Activated CD8-positive, alpha-beta memory T cell treated with anti-CD3 and anti-CD28 coated beads for 36 hours (primary cell): ENCODE results near the gene ERC2. TPM values are rescaled to one million over a fixed set of nuclear protein-coding genes. Genes with fewer than 3 reads are reported as not detected.

ENCODE experiments used
- CTCF ChIA-PET: fragments of 350-600 bp; sonication (Branson Sonifier 250); formaldehyde crosslinking; loops from one replicate; lab custom pipeline; 2021; ENCODE audit warnings: antibody characterized with exemption; lab: Charles Lee
- POLR2A ChIA-PET: fragments of 350-600 bp; sonication (Branson Sonifier 250); formaldehyde crosslinking; loops from one replicate; lab custom pipeline; 2021; ENCODE audit warnings: antibody characterized with exemption; lab: Charles Lee
- total RNA-seq, 2 experiments: library from RNA; stranded (reverse); gene quantifications; one replicate each; pipeline ENCODE4 v1.2.3, GENCODE V29; 2021

Gene ERC2
- total RNA-seq, 2 experiments from 2014 or later, result not detected

GRCh38 chr3:55661571-55661970 lies 806.7 kb downstream of the ERC2 start:
- CTCF ChIA-PET, result no interaction called here
- POLR2A ChIA-PET, result no interaction called here

GRCh38 chr3:55661141-55661540 lies 807.1 kb downstream of the ERC2 start:
- ChIA-PET CTCF (no interaction called here), POLR2A (no interaction called here)

- ChIA-PET POLR2A (no interaction called here), CTCF (no interaction called here)
Observed at GRCh38 chr3:55660642-55661041, 807.6 kb downstream of the ERC2 start.

GRCh38 chr3:55659701-55660100 lies 808.6 kb downstream of the ERC2 start:
- CTCF ChIA-PET, result no interaction called here
- POLR2A ChIA-PET, result no interaction called here

- ChIA-PET POLR2A (no interaction called here), CTCF (no interaction called here)
Observed at GRCh38 chr3:55658690-55659562, 809.3 kb downstream of the ERC2 start.

GRCh38 chr3:55658270-55658669 lies 810.0 kb downstream of the ERC2 start:
- POLR2A ChIA-PET, result no interaction called here
- CTCF ChIA-PET, result no interaction called here

DNA sequence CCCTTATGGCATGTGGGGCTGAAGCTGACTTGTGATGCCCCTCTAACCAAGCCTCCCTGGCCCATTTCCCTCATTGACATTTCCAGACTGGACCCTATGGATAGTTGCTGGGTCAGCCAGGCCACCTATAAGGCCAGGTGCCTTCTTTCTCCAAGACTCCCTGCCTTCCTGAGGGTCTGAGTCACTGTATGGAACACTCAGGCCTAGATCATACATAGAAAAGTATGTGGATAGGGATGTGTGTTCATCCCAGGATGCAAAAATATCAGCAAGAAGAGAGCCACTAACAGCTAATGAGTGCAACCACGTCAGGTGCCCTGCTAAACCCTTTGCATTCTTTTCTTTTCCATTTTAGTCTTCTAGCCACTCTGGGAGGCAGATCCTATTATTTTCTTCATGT lies 812.7 kb downstream of the ERC2 start:
- ChIA-PET CTCF (no interaction called here), POLR2A (no interaction called here)

- POLR2A ChIA-PET, result no interaction called here
- CTCF ChIA-PET, result no interaction called here
Observed at GRCh38 chr3:55654123-55654760, 814.0 kb downstream of the ERC2 start.

- ChIA-PET POLR2A (no interaction called here), CTCF (interaction anchor here (0.6 kb wide), 1 partner anchor 325 kb away, joined by 3 read pairs; no protein-coding TSS in a partner anchor)
Observed at GRCh38 chr3:55651011-55651410, 817.3 kb downstream of the ERC2 start.

GRCh38 chr3:55650011-55650410 lies 818.3 kb downstream of the ERC2 start:
- CTCF ChIA-PET, result no interaction called here
- POLR2A ChIA-PET, result no interaction called here

DNA sequence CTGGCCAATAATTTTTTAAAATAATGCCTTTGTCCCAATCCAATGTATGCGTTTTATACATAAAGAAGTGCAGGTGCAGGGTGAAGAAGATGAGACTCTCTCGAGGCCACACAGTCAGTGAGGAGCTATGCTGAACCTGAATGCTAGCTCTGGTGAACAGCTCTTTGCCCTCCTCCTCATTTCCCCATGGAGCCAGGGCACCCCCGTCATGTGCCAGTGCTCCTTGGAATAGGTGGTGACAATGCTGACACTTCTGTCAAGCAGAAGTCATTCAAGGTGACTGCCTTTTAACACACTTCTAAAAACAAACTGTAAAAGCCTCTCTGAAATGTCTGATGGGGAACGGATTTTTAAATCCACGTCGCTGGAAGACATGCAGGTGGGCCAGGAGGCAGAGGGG lies 818.7 kb downstream of the ERC2 start:
- CTCF ChIA-PET, result no interaction called here

GRCh38 chr3:55648591-55649318 lies 819.5 kb downstream of the ERC2 start:
- CTCF ChIA-PET, result no interaction called here
- POLR2A ChIA-PET, result no interaction called here

More for the DNA sequence above, 818.7 kb downstream of the ERC2 start:
- POLR2A ChIA-PET, result no interaction called here

DNA sequence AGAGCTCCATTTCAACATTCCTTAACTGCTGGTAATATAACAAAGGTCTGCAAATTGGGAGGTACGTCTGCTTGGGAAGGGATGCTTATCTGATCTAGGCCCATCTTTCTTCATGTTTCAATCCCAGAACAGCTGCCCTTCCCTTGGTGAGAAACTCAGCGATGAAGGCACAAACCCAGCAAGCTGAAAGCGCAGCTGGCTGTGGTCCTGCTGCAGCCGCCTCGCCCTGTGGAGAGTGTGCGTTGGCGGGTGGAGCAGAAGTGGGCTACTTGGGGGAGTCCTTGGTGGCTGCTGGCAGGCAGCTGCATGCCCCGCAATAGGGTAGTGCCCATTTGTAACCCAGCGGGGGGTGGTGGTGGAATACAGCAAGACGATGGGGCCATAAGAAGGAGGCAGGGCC lies 820.6 kb downstream of the ERC2 start:
- ChIA-PET CTCF (no interaction called here), POLR2A (no interaction called here)

GRCh38 chr3:55647063-55647462 lies 821.2 kb downstream of the ERC2 start:
- ChIA-PET POLR2A (no interaction called here), CTCF (no interaction called here)

GRCh38 chr3:55646121-55646520 lies 822.1 kb downstream of the ERC2 start:
- CTCF ChIA-PET, result no interaction called here
- POLR2A ChIA-PET, result no interaction called here

- CTCF ChIA-PET, result no interaction called here
- POLR2A ChIA-PET, result no interaction called here
Observed at GRCh38 chr3:55645422-55645821, 822.8 kb downstream of the ERC2 start.

DNA sequence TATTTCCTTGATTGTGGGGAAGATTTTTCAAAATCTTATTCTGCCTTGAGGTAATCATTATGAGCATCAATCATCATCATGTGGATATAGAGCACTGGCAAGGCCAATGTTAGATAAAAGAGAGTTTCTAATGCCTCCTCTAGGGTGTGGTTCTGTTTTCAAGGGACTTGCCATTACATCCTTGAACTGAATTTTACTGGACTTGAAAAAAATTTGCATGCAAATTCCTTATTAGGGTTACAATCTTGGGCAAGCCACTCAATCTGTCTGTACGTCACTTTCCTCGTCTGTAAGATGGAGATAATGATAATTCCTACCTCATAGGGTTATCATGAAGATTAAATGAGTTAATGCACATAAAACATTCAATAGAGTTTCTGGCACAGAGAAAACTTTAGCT lies 825.0 kb downstream of the ERC2 start:
- ChIA-PET POLR2A (no interaction called here), CTCF (no interaction called here)

GRCh38 chr3:55641964-55642363 lies 826.3 kb downstream of the ERC2 start:
- CTCF ChIA-PET, result no interaction called here
- POLR2A ChIA-PET, result no interaction called here

GRCh38 chr3:55639896-55640765 lies 828.1 kb downstream of the ERC2 start:
- ChIA-PET CTCF (no interaction called here), POLR2A (no interaction called here)
